ENCODE data around the gene CTSZ. TPM values are rescaled to one million over a fixed set of nuclear protein-coding genes. Genes with fewer than 3 reads are reported as not detected.
"Not testable (repeated sequence)": the region's sequence is repeated elsewhere in the genome, so short reads cannot be mapped to it uniquely, and the experiment has no call there.

The CTSZ gene
- total RNA-seq, 1 donor, result 223 TPM

DNA sequence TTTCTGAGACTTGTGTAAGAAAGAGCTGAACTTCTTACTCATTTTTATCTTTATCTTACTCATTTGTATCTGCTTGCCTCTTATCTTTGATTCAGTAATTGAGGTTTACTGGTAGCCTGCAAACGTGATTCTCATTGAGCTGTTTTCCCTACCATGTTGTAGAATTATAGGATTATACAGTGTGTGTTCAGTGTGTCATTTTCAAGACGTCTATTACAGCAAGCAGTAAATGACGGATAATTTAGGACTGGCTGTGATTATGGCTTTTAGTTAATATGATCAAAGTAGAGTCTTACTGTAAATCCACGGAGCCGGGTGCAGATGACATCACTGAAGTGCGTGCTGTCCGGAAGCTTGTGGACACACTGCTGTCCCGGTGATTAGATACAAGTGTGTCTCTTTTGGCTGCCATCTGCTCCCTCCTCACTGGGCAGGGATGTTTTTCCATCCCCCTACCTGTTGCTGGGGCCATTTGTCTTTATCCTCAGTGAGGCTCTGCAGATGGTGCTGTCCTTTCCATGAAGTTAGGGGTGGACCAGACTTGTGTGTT is 20.0 kb downstream of the CTSZ start:
- peaks cover 43% of the 10 kb centered on the region for H3K79me2 ChIP-seq (ENCODE audit: insufficient read depth, low read length)
- no peaks in the 10 kb centered on the region for H3K4me1 ChIP-seq (ENCODE audit: insufficient read depth, low read length)
- H3K9me3 ChIP-seq (ENCODE audit: low read depth, low read length), result no peaks in the 10 kb centered on the region
- DNase-seq (ENCODE audit: insufficient read length, low spot score, missing footprints), result no peak
- no peaks in the 10 kb centered on the region for H3K27me3 ChIP-seq (ENCODE audit: insufficient read depth, low read length)
- peaks cover 16% of the 10 kb centered on the region for H4K20me1 ChIP-seq (ENCODE audit: insufficient read depth, low read length)
- H3K27ac ChIP-seq (ENCODE audit: low read depth, low read length), result no peak overlapping the region
- peaks cover 54% of the 10 kb centered on the region for H3K36me3 ChIP-seq (ENCODE audit: insufficient read depth, low read length)
- H2AFZ ChIP-seq (ENCODE audit: low read length), result no peak overlapping the region
- no peak overlapping the region for H3K4me2 ChIP-seq (ENCODE audit: insufficient read depth, low read length)
- no peak overlapping the region for H3K4me3 ChIP-seq (ENCODE audit: insufficient read depth, low read length)
- TF ChIP-seq, protein P1, sequence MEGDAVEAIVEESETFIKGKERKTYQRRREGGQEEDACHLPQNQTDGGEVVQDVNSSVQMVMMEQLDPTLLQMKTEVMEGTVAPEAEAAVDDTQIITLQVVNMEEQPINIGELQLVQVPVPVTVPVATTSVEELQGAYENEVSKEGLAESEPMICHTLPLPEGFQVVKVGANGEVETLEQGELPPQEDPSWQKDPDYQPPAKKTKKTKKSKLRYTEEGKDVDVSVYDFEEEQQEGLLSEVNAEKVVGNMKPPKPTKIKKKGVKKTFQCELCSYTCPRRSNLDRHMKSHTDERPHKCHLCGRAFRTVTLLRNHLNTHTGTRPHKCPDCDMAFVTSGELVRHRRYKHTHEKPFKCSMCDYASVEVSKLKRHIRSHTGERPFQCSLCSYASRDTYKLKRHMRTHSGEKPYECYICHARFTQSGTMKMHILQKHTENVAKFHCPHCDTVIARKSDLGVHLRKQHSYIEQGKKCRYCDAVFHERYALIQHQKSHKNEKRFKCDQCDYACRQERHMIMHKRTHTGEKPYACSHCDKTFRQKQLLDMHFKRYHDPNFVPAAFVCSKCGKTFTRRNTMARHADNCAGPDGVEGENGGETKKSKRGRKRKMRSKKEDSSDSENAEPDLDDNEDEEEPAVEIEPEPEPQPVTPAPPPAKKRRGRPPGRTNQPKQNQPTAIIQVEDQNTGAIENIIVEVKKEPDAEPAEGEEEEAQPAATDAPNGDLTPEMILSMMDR (IDR thresholded peaks at IDR 0.05; ENCODE audit: extremely low read depth, low read depth, low read length), result no peak

DNA sequence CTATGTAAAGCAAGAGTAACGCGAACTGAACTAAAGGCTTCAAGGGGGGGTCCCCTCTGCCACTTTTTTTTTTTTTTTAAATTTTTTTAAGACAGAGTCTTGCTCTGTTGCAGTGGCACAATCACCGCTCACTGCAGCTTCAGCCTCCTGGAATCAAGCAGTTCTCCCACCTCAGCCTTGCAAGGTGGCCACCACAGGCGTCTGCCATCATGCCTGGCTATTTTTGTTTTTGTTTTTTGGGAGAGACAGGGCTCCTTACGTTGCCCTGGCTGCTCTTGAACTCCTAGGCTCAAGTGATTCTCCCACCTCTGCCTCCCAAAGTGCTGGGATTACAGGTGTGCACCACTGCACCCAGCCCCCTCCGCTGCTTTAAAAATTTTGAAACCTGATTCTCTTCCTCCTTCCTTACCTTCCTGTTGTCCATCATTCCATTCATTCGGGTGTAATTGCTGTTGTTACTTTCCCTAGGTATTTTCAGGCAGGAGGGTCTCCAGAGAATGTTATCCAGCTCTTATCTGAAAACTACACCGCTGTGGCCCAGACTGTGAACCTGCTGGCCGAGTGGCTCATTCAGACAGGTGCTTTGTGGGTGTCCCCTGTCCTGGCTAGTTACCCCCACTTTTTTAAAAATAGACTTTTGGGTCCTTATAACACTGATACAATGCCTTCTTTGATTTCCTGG is 20.6 kb downstream of the CTSZ start:
- peaks cover 16% of the 10 kb centered on the region for H4K20me1 ChIP-seq (ENCODE audit: insufficient read depth, low read length)
- TF ChIP-seq, protein P1 (IDR thresholded peaks at IDR 0.05; ENCODE audit: extremely low read depth, low read depth, low read length), result no peak
- no peak for DNase-seq (ENCODE audit: insufficient read length, low spot score, missing footprints)
- no peaks in the 10 kb centered on the region for H3K27me3 ChIP-seq (ENCODE audit: insufficient read depth, low read length)
- H3K9me3 ChIP-seq (ENCODE audit: low read depth, low read length), result no peaks in the 10 kb centered on the region
- H3K36me3 ChIP-seq (ENCODE audit: insufficient read depth, low read length), result peaks cover 48% of the 10 kb centered on the region
- no peak overlapping the region for H3K27ac ChIP-seq (ENCODE audit: low read depth, low read length)
- H2AFZ ChIP-seq (ENCODE audit: low read length), result no peak overlapping the region
- no peak overlapping the region for H3K4me2 ChIP-seq (ENCODE audit: insufficient read depth, low read length)
- no peak overlapping the region for H3K4me3 ChIP-seq (ENCODE audit: insufficient read depth, low read length)
- peaks cover 50% of the 10 kb centered on the region for H3K79me2 ChIP-seq (ENCODE audit: insufficient read depth, low read length)
- H3K4me1 ChIP-seq (ENCODE audit: insufficient read depth, low read length), result no peaks in the 10 kb centered on the region

DNA sequence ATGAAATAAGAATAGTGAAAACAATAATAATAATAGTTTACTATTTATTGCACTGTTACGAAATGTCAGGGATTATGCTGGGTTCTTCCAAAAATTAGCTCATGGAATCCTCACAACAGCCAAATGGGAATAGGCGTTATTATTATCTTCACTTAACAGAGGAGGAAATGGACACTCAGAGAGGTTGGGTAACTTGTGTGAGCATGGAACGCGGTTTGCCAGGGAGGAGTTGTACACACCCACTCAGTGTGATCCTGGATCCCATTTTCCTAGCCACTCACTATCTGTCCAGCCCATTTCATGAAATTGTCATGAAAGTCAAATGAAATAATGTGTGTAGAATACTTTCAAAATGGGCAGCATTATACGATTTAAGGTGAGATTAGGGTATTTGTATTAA is 21.4 kb downstream of the CTSZ start:
- H3K79me2 ChIP-seq (ENCODE audit: insufficient read depth, low read length), result peaks cover 50% of the 10 kb centered on the region
- no peaks in the 10 kb centered on the region for H3K4me1 ChIP-seq (ENCODE audit: insufficient read depth, low read length)
- peaks cover 40% of the 10 kb centered on the region for H3K36me3 ChIP-seq (ENCODE audit: insufficient read depth, low read length)
- no peak for DNase-seq (ENCODE audit: insufficient read length, low spot score, missing footprints)
- no peak overlapping the region for H3K27ac ChIP-seq (ENCODE audit: low read depth, low read length)
- no peaks in the 10 kb centered on the region for H3K9me3 ChIP-seq (ENCODE audit: low read depth, low read length)
- H3K4me3 ChIP-seq (ENCODE audit: insufficient read depth, low read length), result no peak overlapping the region
- no peak overlapping the region for H2AFZ ChIP-seq (ENCODE audit: low read length)
- no peaks in the 10 kb centered on the region for H3K27me3 ChIP-seq (ENCODE audit: insufficient read depth, low read length)
- peaks cover 16% of the 10 kb centered on the region for H4K20me1 ChIP-seq (ENCODE audit: insufficient read depth, low read length)
- TF ChIP-seq, protein P1 (IDR thresholded peaks at IDR 0.05; ENCODE audit: extremely low read depth, low read depth, low read length), result no peak
- no peak overlapping the region for H3K4me2 ChIP-seq (ENCODE audit: insufficient read depth, low read length)

DNA sequence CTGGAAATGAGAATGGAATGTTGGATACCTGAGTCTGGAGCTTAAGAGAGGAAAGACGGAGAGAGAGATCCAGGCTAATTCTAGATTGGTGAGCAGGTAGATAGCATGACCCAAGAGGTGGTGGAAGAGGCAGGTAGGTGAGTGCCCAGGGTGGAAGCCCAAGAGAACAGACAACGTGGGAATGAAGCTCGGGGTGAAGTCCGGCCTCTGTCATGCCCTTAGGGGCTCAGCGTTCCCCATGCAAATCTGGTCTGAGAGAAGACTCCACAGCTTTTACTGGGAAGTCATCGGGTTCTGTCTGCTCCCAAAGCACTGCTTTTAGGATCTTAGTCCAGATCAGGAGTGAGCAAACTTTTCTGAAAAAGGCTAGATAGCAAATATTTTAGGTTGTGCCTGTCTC is 22.4 kb downstream of the CTSZ start:
- H3K36me3 ChIP-seq (ENCODE audit: insufficient read depth, low read length), result peaks cover 37% of the 10 kb centered on the region
- H4K20me1 ChIP-seq (ENCODE audit: insufficient read depth, low read length), result peaks cover 16% of the 10 kb centered on the region
- H3K27me3 ChIP-seq (ENCODE audit: insufficient read depth, low read length), result no peaks in the 10 kb centered on the region
- peaks cover 50% of the 10 kb centered on the region for H3K79me2 ChIP-seq (ENCODE audit: insufficient read depth, low read length)
- H3K4me3 ChIP-seq (ENCODE audit: insufficient read depth, low read length), result no peak overlapping the region
- H3K4me2 ChIP-seq (ENCODE audit: insufficient read depth, low read length), result no peak overlapping the region
- no peak overlapping the region for H2AFZ ChIP-seq (ENCODE audit: low read length)
- no peaks in the 10 kb centered on the region for H3K4me1 ChIP-seq (ENCODE audit: insufficient read depth, low read length)
- no peak overlapping the region for H3K27ac ChIP-seq (ENCODE audit: low read depth, low read length)
- no peaks in the 10 kb centered on the region for H3K9me3 ChIP-seq (ENCODE audit: low read depth, low read length)
- DNase-seq (ENCODE audit: insufficient read length, low spot score, missing footprints), result no peak
- TF ChIP-seq, protein P1 (IDR thresholded peaks at IDR 0.05; ENCODE audit: extremely low read depth, low read depth, low read length), result no peak

DNA sequence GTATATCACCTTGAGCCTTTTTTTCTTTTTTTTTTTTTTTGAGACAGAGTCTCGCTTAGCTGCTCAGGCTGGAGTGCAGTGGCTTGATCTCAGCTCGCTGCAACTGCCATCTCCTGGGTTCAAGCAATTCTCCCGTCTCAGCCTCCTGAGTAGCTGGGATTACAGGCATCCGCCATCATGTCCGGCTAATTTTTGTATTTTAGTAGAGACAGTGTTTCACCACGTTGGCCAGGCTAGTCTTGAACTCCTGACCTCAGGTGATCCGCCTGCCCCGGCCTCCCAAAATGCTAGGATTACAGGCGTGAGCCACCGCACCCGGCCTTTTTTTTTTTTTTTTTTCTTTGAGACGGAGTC is 24.0 kb downstream of the CTSZ start:
- H3K79me2 ChIP-seq (ENCODE audit: insufficient read depth, low read length), result peaks cover 50% of the 10 kb centered on the region
- not testable (repeated sequence) for H3K27me3 ChIP-seq (ENCODE audit: insufficient read depth, low read length); H3K27ac ChIP-seq (ENCODE audit: low read depth, low read length); H3K4me2 ChIP-seq (ENCODE audit: insufficient read depth, low read length); H3K4me1 ChIP-seq (ENCODE audit: insufficient read depth, low read length); H3K4me3 ChIP-seq (ENCODE audit: insufficient read depth, low read length); H2AFZ ChIP-seq (ENCODE audit: low read length); DNase-seq (ENCODE audit: insufficient read length, low spot score, missing footprints); H3K9me3 ChIP-seq (ENCODE audit: low read depth, low read length)
- H4K20me1 ChIP-seq (ENCODE audit: insufficient read depth, low read length), result peaks cover 16% of the 10 kb centered on the region
- peaks cover 21% of the 10 kb centered on the region for H3K36me3 ChIP-seq (ENCODE audit: insufficient read depth, low read length)

Measured in osteoblast (primary cell).